HG02763 (cell line): ENCODE data around the gene COL27A1.

Experiments used
- ATAC-seq: cut with Tn5 transposase; IDR thresholded peaks from one replicate; pipeline ENCODE4 v1.9.1; 2021; ENCODE audit warnings: mild to moderate bottlenecking, moderate library complexity; ENCODE audit not compliant: unreplicated experiment

The COL27A1 gene

GRCh38 chr9:114281473-114282103 is 126.3 kb downstream of the COL27A1 start:
- ATAC-seq = no peak

GRCh38 chr9:114282104-114282485 is 126.8 kb downstream of the COL27A1 start:
- ATAC-seq = no peak

- no peak for ATAC-seq
Measured at GRCh38 chr9:114282507-114282906, 127.2 kb downstream of the COL27A1 start.

GRCh38 chr9:114282926-114283325 is 127.6 kb downstream of the COL27A1 start:
- ATAC-seq = no peak

GRCh38 chr9:114283551-114284111 is 128.3 kb downstream of the COL27A1 start:
- no peak for ATAC-seq

- no peak for ATAC-seq
Measured at GRCh38 chr9:114284316-114285060, 129.2 kb downstream of the COL27A1 start.

GRCh38 chr9:114285166-114285867 is 130.0 kb downstream of the COL27A1 start:
- no peak for ATAC-seq

GRCh38 chr9:114286146-114286679 is 130.9 kb downstream of the COL27A1 start:
- ATAC-seq = no peak

GRCh38 chr9:114287001-114287762 is 131.8 kb downstream of the COL27A1 start:
- no peak for ATAC-seq

GRCh38 chr9:114287763-114288192 is 132.4 kb downstream of the COL27A1 start:
- ATAC-seq = no peak

- ATAC-seq = no peak
Measured at GRCh38 chr9:114288193-114289091, 133.1 kb downstream of the COL27A1 start.

- ATAC-seq = no peak
Measured at GRCh38 chr9:114289106-114289505, 133.8 kb downstream of the COL27A1 start.

GRCh38 chr9:114289571-114290481 is 134.5 kb downstream of the COL27A1 start:
- no peak for ATAC-seq

GRCh38 chr9:114290561-114290986 is 135.2 kb downstream of the COL27A1 start:
- ATAC-seq = no peak

GRCh38 chr9:114291064-114291474 is 135.7 kb downstream of the COL27A1 start:
- no peak for ATAC-seq

GRCh38 chr9:114291886-114292590 is 136.7 kb downstream of the COL27A1 start:
- ATAC-seq = no peak

- no peak for ATAC-seq
Measured at GRCh38 chr9:114294664-114295063, 139.3 kb downstream of the COL27A1 start.

- no peak for ATAC-seq
Measured at GRCh38 chr9:114296338-114296737, 141.0 kb downstream of the COL27A1 start.
